ENCODE measurements around the gene VPS37C. TPM values are rescaled to one million over a fixed set of nuclear protein-coding genes. Genes with fewer than 3 reads are reported as not detected.
"Not testable (repeated sequence)": the region's sequence is repeated elsewhere in the genome, so short reads cannot be mapped to it uniquely, and the experiment has no call there.

The VPS37C gene
- total RNA-seq, 1 donor from 2014 or later, result 15.8 TPM

- no peaks in the 10 kb centered on the region for H3K9me3 ChIP-seq (replicated peaks)
- no peak overlapping the region for H3K4me3 ChIP-seq
- H3K27me3 ChIP-seq (ENCODE audit: low read depth), result no peaks in the 10 kb centered on the region
- no peak overlapping the region for H3K27ac ChIP-seq (replicated peaks)
- no peaks in the 10 kb centered on the region for H3K4me1 ChIP-seq
- H3K36me3 ChIP-seq, result no peaks in the 10 kb centered on the region
- intact Hi-C loops (cut with micrococcal nuclease), result no loop called here
- no peak for TF ChIP-seq CTCF (IDR thresholded peaks at IDR 0.05; ENCODE audit: borderline replicate concordance)
- DNase-seq, result no peak
Measured at GRCh38 chr11:61181489-61181888, 20.3 kb upstream of the VPS37C start.

- intact Hi-C loops (cut with micrococcal nuclease); DNase-seq; H3K4me3 ChIP-seq; H3K27me3 ChIP-seq (ENCODE audit: low read depth); H3K4me1 ChIP-seq; H3K9me3 ChIP-seq (replicated peaks); H3K27ac ChIP-seq (replicated peaks); H3K36me3 ChIP-seq: not testable (repeated sequence)
Measured at GRCh38 chr11:61180205-61180604, 19.0 kb upstream of the VPS37C start.

GRCh38 chr11:61176446-61176845 is 15.2 kb upstream of the VPS37C start:
- Histone ChIP-seq H3K4me1 (no peaks in the 10 kb centered on the region), H3K9me3 (replicated peaks) (peaks cover 4% of the 10 kb centered on the region), H3K27ac (replicated peaks) (no peak overlapping the region), H3K4me3 (no peak overlapping the region), H3K36me3 (no peaks in the 10 kb centered on the region), H3K27me3 (ENCODE audit: low read depth) (peaks cover 30% of the 10 kb centered on the region)
- intact Hi-C loops (cut with micrococcal nuclease), result no loop called here
- no peak for DNase-seq
- TF ChIP-seq CTCF (IDR thresholded peaks at IDR 0.05; ENCODE audit: borderline replicate concordance), result no peak

- Histone ChIP-seq H3K27ac (replicated peaks) (no peak overlapping the region), H3K27me3 (ENCODE audit: low read depth) (peaks cover 30% of the 10 kb centered on the region), H3K4me3 (no peak overlapping the region), H3K36me3 (no peaks in the 10 kb centered on the region), H3K9me3 (replicated peaks) (peaks cover 4% of the 10 kb centered on the region), H3K4me1 (no peaks in the 10 kb centered on the region)
- intact Hi-C loops (cut with micrococcal nuclease), result no loop called here
- no peak for DNase-seq
- no peak for TF ChIP-seq CTCF (IDR thresholded peaks at IDR 0.05; ENCODE audit: borderline replicate concordance)
Measured at GRCh38 chr11:61174949-61175348, 13.7 kb upstream of the VPS37C start.

- Histone ChIP-seq H3K27me3 (ENCODE audit: low read depth) (peaks cover 35% of the 10 kb centered on the region), H3K27ac (replicated peaks) (no peak overlapping the region), H3K9me3 (replicated peaks) (peaks cover 4% of the 10 kb centered on the region), H3K36me3 (no peaks in the 10 kb centered on the region), H3K4me1 (no peaks in the 10 kb centered on the region), H3K4me3 (no peak overlapping the region)
- no peak for TF ChIP-seq CTCF (IDR thresholded peaks at IDR 0.05; ENCODE audit: borderline replicate concordance)
- no peak for DNase-seq
- intact Hi-C loops (cut with micrococcal nuclease), result no loop called here
Measured at GRCh38 chr11:61174273-61174672, 13.0 kb upstream of the VPS37C start.

GRCh38 chr11:61173456-61173855 is 12.2 kb upstream of the VPS37C start:
- Histone ChIP-seq H3K4me3 (no peak overlapping the region), H3K27me3 (ENCODE audit: low read depth) (peaks cover 43% of the 10 kb centered on the region), H3K9me3 (replicated peaks) (peaks cover 4% of the 10 kb centered on the region), H3K27ac (replicated peaks) (no peak overlapping the region), H3K36me3 (no peaks in the 10 kb centered on the region), H3K4me1 (no peaks in the 10 kb centered on the region)
- DNase-seq, result no peak
- intact Hi-C loops (cut with micrococcal nuclease), result no loop called here
- TF ChIP-seq CTCF (IDR thresholded peaks at IDR 0.05; ENCODE audit: borderline replicate concordance), result no peak
